Right hindlimb (tissue), 1 donor: ENCODE measurements around the gene M6PR.
"Not testable (repeated sequence)": the region's sequence is repeated elsewhere in the genome, so short reads cannot be mapped to it uniquely, and the experiment has no call there.

Source experiments
- DNase-seq: peaks from one replicate; pipeline ENCODE4 v3.0.0-alpha.2; 2018

Gene M6PR

DNA sequence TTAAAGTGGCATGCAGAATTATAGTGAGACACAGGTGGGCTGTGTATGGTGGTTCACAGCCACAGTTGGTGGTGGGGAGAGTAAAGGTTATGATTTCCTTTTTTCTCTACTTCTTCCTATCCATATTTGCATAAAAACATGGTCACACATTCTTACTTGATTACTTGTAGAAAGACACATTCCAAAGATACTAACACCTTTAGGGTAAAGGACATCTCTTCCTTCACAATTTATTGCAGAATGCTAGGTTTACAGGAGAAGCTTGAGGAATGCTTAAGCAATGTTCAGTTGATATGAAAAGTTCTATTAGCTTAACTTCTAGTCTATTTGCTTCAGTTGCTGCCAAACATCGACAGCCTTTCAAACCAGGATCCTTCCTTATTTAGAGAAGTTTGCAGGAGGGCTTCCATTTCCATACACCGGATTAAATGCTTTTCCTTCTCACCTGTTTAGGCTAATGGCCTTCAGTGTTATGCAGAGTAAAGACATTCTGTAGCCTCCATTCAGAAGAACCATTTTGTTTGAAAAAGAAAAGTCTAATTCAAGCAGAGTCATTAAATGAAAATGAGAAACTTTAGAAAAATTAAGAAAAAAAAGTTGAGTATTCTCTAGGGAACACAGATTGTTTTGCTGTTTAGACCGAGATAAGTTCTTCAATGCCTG, 37.7 kb downstream of the M6PR start:
- no peak for DNase-seq

DNA sequence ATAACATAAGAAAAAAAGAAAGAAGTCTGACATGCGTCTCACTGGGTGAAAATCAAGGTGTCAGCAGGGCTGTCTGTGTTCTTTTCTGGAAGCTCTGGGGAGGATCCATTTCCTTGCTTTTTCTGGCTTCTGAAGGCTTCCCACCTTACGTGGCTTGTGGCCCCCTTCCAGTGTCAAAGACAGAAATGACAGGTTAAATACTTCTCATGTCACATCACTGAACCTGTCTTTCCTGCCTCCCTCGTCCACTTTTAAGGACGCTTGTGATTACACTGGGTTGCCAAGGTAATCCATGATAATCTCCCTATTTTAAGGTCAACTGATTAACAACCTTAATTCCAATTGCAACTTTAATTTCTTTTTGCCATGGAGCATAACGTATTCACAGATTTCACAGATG, 39.7 kb downstream of the M6PR start:
- DNase-seq: no peak

DNA sequence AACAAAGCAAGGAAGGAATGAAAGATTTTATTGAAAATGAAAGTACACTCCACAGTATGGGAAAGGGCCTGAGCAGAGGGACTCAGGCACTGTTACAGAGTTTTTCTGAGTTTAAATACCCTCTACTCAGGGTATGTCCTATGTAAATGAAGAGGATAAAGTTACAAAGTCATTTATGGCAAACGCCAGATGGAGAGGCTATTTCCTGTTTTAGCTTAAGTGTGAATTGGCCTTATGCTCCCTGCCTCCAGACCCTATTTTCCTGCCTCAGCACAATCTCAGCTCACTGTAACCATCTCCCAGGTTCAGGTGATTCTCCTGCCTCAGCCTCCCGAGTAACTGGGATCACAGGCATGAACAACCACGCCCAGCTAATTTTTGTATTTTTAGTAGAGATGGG, 41.9 kb downstream of the M6PR start:
- no peak for DNase-seq

DNA sequence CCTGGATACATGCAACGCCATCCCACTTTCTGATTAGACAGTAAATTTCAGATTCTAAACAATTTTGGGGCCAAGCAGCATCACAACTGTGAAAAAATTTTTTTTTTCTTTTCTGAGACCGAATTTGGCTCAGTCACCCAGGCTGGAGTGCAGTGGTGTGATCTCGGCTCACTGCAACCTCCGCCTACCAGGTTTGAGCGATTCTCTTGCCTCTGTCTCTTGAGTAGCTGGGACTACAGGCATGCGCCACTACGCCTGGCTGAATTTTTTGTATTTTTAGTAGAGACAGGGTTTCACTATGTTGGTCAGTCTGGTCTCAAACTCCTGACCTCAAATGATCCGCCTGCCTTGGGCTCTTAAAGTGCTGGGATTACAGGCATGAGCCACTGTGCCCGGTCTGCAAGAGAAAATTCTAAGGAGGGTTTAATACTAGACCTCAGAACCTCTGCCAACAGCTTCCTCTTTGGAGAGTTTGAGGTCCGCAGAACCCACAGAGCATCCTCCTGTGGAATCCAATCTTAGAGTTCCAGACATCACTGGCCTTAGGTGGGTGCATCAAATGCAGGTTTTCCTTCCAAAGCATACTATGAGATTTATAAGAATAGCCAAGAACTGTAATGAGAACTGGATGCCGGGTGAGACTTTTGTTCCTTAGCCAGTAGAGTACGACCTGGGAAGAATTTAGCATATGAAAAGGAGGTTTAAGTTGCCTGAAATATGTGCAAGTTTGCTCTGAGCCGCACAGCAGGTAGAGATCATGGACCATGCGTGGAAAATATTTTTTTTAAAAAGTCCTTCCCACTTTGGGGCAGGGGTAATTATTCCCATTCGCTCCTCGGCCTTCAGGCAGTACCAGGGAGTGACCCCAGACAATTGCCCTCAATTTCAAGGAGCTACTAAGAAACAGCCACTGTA, 42.9 kb downstream of the M6PR start:
- peak; percentile 22 for DNase-seq

DNA sequence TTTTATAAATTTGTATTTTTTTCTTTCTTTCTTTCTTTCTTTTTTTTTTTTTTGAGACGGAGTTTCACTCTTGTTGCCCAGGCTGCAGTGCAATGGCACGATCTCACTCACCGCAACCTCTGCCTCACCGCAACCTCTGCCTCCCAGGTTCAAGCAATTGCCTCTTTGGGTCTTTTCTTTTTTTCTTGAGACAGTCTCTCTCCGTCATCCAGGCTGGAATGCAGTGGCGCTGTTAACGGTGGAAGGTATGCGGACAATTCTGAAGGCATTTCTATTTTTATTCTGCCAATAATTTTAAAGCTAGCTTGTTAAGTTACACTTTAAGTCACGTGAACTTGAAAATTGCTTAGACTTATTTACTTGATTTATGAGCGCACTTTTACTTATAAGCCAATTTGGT, 43.9 kb downstream of the M6PR start:
- DNase-seq: no peak

DNA sequence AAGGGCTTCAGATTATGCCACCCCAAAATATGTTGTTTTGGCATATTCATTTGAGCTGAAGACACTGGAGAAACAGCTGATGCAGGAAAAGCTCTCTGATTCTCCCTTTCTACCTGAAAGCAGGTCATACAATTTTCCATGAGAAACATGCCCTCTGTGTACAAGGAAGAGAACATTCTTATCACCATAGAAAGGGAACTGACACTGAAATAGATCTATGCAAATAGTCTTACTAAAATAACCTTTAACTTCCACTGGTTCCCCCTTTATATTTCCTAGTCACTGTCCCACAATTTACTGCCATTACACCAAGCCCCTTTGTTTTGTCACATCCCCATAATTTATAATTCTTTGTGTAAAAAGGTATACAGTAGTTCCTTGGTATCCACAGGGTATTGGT, 44.8 kb downstream of the M6PR start:
- DNase-seq: no peak

DNA sequence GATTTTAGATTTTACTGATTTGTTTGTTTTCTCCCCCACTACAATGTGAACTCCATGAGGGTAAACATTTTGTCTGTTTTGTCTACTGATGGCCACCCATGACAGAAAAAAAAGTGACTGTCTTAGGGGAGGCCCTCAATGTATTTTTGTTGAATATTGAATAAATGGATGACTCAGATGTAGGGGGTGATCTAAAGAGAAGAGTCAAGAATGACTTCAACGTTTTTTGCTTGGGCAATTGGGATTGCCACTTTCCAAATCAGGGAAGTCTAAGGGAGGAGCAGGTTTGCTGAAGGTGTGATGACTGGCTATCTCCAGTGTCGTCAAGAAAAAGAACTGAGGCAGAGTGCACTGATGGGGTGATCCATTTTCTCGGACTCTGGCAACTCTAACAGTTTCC, 45.8 kb downstream of the M6PR start:
- DNase-seq: no peak

DNA sequence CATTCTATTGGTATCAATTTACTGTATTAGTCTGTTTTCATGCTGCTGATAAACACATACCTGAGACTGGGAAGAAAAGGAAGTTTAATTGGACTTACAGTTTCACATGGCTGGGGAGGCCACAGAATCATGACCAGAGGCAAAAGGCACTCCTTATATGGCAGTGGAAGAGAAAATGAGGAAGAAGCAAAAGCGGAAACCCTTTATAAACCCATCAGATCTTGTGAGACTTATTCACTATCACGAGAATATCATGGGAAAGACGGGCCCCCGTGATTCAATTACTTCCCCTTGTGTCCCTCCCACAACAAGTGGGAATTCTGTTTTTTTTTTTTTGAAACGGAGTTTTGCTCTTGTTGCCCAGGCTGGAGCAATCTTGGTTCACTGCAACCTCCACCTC, 46.7 kb downstream of the M6PR start:
- DNase-seq: not testable (repeated sequence)

DNA sequence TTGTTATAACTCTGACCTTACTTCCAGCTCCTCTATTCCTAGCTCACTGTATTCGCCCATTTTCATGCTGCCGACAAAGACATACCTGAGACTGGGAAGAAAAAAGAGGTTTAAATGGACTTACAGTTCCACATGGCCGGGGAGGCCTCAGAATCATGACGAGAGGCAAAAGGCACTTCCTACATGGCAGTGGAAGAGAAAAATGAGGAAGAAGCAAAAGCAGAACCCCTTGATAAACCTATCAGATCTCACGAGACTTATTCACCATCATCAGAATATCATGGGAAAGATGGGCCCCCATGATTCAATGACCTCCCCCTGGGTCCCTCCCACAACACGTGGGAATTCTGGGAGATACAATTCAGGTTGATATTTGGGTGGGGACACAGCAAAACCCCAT, 49.6 kb downstream of the M6PR start:
- no peak for DNase-seq

DNA sequence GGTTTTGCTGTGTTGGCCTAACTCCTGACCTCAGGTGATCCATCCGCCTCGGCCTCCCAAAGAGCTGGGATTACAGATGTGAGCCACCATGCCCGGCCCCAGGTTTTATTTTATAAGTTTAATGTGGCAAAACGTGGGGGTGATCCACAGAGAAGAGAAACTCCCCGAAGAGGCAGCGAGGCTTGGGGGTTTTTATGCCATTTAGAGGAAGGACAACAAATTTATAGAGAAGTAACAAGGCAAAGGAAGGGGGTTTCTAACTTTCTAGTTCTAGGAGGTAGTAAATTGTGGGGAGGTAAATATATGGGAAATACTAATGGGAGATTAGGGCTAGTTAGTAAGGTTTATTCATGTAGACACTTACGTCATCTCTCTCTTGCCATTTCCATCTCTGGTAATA, 52.4 kb downstream of the M6PR start:
- no peak for DNase-seq

DNA sequence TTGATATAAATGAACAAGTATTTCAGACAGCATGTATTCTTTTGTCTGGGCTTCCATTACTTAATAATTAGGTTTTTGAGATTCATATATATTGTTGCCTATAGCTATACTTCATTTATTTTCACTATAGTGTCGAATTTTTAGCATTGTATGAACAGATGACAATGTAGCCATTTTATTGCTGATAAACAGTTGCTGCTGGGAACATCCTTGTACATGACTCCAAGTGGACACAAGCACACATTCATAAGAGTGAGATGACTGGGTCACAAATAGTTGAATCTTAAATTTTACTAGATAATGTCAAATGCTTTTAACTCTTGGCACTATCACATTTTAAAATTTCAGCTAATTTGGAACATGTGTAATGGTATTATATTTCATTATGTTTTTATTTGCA, 54.5 kb downstream of the M6PR start:
- no peak for DNase-seq

DNA sequence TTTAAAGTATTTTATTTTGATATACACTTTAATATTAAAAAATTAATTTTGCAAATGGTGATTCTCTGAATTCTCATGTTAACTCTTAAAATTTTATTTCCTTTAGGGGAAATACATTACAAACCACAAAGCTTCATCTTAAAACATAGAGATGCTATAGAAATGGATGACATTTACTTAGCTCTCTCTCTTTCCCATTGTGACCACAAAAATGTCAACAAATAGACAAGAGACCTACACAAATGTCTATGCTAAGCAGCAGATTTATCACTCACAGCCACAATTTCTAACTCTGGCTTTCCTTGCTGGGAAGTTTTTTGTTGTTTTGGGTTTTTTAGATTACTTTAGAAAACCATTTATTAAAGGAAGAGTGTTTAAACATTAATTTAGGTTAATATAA, 55.1 kb downstream of the M6PR start:
- DNase-seq: no peak

DNA sequence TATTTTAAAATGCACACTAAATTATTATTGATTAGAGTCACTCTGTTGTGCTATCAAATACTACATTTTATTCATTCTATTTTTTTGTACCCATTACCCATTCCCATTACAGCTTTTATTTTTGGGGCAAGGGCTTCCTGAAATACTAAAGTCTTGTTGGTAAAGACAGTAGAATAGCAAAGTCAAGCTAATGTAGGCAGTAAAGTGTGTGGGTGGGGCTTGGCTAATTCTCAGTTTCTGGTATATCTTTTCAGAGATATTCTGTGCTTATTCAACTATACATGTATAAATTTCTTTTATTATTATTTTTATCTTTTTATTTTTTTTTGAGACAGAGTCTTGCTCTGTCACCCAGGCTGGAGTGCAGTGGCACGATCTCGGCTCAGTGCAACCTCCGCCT, 57.5 kb downstream of the M6PR start:
- no peak for DNase-seq
